HCT116 (cell line): ENCODE measurements around the gene DBNL.

Experiments
- CTCF ChIP-seq, 3 experiments: fragments of 200-600 bp in 1 of 3; sonication (generic) in 1 of 3; IDR thresholded peaks in 2 of 3; conservative IDR thresholded peaks in 1 of 3; 2 replicates each; pipeline ENCODE4 v1.5.1; 2012 to 2017; ENCODE audit warnings: low read depth in 2 of 3, low read length in 2 of 3, antibody characterized with exemption in 1 of 3, borderline replicate concordance in 1 of 3, control low read depth in 1 of 3, mild to moderate bottlenecking in 1 of 3, mixed read lengths in 1 of 3, mixed run types in 1 of 3, moderate library complexity in 1 of 3; ENCODE audit not compliant: insufficient read depth in 1 of 3
- ELF1 ChIP-seq: IDR thresholded peaks from 2 replicates; pipeline ENCODE4 v1.6.1; 2012; ENCODE audit warnings: low read depth, borderline replicate concordance
- EZH2phosphoT487 ChIP-seq: fragments of 200-600 bp; IDR thresholded peaks from 2 replicates; pipeline ENCODE4 v1.6.1; 2018; ENCODE audit warnings: antibody characterized with exemption, borderline replicate concordance
- MAX ChIP-seq: IDR thresholded peaks from 2 replicates; pipeline ENCODE4 v1.6.1; 2012
- POLR2A ChIP-seq: IDR thresholded peaks from 2 replicates; pipeline ENCODE4 v1.7.0; 2011; ENCODE audit warnings: borderline replicate concordance; ENCODE audit not compliant: insufficient read depth, insufficient read length; ENCODE audit errors: extremely low read depth
- SIN3A ChIP-seq: IDR thresholded peaks from 2 replicates; pipeline ENCODE4 v1.6.1; 2012; ENCODE audit warnings: low read depth
- TCF7L2 ChIP-seq: IDR thresholded peaks from 2 replicates; pipeline ENCODE4 v1.7.0; 2011; ENCODE audit warnings: borderline replicate concordance, inconsistent platforms; ENCODE audit not compliant: insufficient read depth, insufficient read length; ENCODE audit errors: extremely low read depth
- ZBTB33 ChIP-seq: IDR thresholded peaks from 2 replicates; pipeline ENCODE4 v1.6.1; 2011; ENCODE audit warnings: mild to moderate bottlenecking, low read length, moderate library complexity; ENCODE audit not compliant: insufficient replicate concordance; ENCODE audit errors: extremely low read depth

- TF ChIP-seq POLR2A (no peak), CTCF (IDR thresholded peaks at IDR 0.05 in 2 of 3, conservative IDR thresholded peaks at IDR 0.05 in 1 of 3; ENCODE audit: borderline replicate concordance in 1 of 3, insufficient read depth in 1 of 3, low read depth in 2 of 3, low read length in 2 of 3) (no peak), TCF7L2 (no peak), EZH2phosphoT487 (no peak), SIN3A (no peak), MAX (no peak), ELF1 (no peak), ZBTB33 (no peak)
Observed at GRCh38 chr7:44043902-44044301, 600 bp upstream of the DBNL start.
